Stimulated activated CD4-positive, alpha-beta T cell treated with anti-CD3 and anti-CD28 coated beads, TNF-alpha, amount 100 ng/mL, for 4 hours (primary cell): ENCODE measurements around the gene WDR49.
"Not testable (repeated sequence)": the region's sequence is repeated elsewhere in the genome, so short reads cannot be mapped to it uniquely, and the experiment has no call there.

ENCODE experiments used
- DNase-seq, 3 experiments: peaks; one replicate each; pipeline ENCODE4 v3.0.0-alpha.2; 2020; ENCODE audit warnings: low read depth in 3 of 3

Gene WDR49

GRCh38 chr3:167614196-167614595 lies 39.5 kb downstream of the WDR49 start:
- not testable (repeated sequence) for DNase-seq

GRCh38 chr3:167611718-167612117 lies 42.0 kb downstream of the WDR49 start:
- DNase-seq: no peak

- no peak for DNase-seq
These were observed 44.6 kb downstream of the WDR49 start for GRCh38 chr3:167609156-167609555.

GRCh38 chr3:167606836-167607235 lies 46.9 kb downstream of the WDR49 start:
- no peak for DNase-seq

GRCh38 chr3:167605871-167606270 lies 47.9 kb downstream of the WDR49 start:
- DNase-seq: no peak

GRCh38 chr3:167602041-167602440 lies 51.7 kb downstream of the WDR49 start:
- no peak for DNase-seq

- no peak for DNase-seq
These were observed 66.1 kb downstream of the WDR49 start for GRCh38 chr3:167587651-167588050.

- no peak for DNase-seq
These were observed 78.6 kb downstream of the WDR49 start for GRCh38 chr3:167575000-167575600.

GRCh38 chr3:167572991-167573390 lies 80.8 kb downstream of the WDR49 start:
- DNase-seq: no peak

- no peak for DNase-seq
These were observed 85.1 kb downstream of the WDR49 start for GRCh38 chr3:167568634-167569033.

- DNase-seq: no peak
These were observed 88.3 kb downstream of the WDR49 start for GRCh38 chr3:167565489-167565888.

GRCh38 chr3:167564612-167565011 lies 89.1 kb downstream of the WDR49 start:
- DNase-seq: no peak

GRCh38 chr3:167559924-167560323 lies 93.8 kb downstream of the WDR49 start:
- no peak for DNase-seq

GRCh38 chr3:167554898-167555297 lies 98.8 kb downstream of the WDR49 start:
- no peak for DNase-seq

GRCh38 chr3:167538081-167538480 lies 115.7 kb downstream of the WDR49 start:
- DNase-seq: no peak

- no peak for DNase-seq
These were observed 132.8 kb downstream of the WDR49 start for GRCh38 chr3:167521006-167521355.

- DNase-seq: no peak
These were observed 133.3 kb downstream of the WDR49 start for GRCh38 chr3:167520266-167521005.

GRCh38 chr3:167507954-167508353 lies 145.8 kb downstream of the WDR49 start:
- no peak for DNase-seq

GRCh38 chr3:167502401-167502800 lies 151.3 kb downstream of the WDR49 start:
- no peak for DNase-seq

GRCh38 chr3:167501941-167502340 lies 151.8 kb downstream of the WDR49 start:
- DNase-seq: no peak

- no peak for DNase-seq
These were observed 155.8 kb downstream of the WDR49 start for GRCh38 chr3:167497903-167498302.

- no peak for DNase-seq
These were observed 160.5 kb downstream of the WDR49 start for GRCh38 chr3:167493244-167493643.

GRCh38 chr3:167491621-167492020 lies 162.1 kb downstream of the WDR49 start:
- DNase-seq: no peak

- DNase-seq: no peak
These were observed 164.2 kb downstream of the WDR49 start for GRCh38 chr3:167489571-167489970.
